AG04449 (cell line): ENCODE results near the gene RNF215.

Experiments used
- CTCF ChIA-PET: fragments of 350-600 bp; formaldehyde crosslinking; extraction: SDS; loops from one replicate; lab custom pipeline; 2021; ENCODE audit warnings: antibody characterized with exemption; lab: Yijun Ruan, JAX
- POLR2A ChIA-PET: fragments of 400-600, 350-600 bp; formaldehyde crosslinking; extraction: SDS; loops from one replicate; lab custom pipeline; 2020; ENCODE audit warnings: antibody characterized with exemption, inconsistent platforms; lab: Yijun Ruan, JAX
- DNase-seq: peaks from one replicate; pipeline ENCODE4 v3.0.0-alpha.2; 2010; ENCODE audit warnings: low read depth, low spot score
- H3K4me3 ChIP-seq: 2 replicates; pipeline ENCODE4 v1.5.1; 2011; ENCODE audit warnings: low read depth, mild to moderate bottlenecking, control low read depth, low read length
- CTCF ChIP-seq: IDR thresholded peaks from one replicate; pipeline ENCODE4 v1.5.1; 2011; ENCODE audit warnings: mild to moderate bottlenecking, moderate library complexity, low read length, control low read depth, inconsistent platforms; ENCODE audit not compliant: insufficient read depth; ENCODE audit errors: missing control alignments

The RNF215 gene

DNA sequence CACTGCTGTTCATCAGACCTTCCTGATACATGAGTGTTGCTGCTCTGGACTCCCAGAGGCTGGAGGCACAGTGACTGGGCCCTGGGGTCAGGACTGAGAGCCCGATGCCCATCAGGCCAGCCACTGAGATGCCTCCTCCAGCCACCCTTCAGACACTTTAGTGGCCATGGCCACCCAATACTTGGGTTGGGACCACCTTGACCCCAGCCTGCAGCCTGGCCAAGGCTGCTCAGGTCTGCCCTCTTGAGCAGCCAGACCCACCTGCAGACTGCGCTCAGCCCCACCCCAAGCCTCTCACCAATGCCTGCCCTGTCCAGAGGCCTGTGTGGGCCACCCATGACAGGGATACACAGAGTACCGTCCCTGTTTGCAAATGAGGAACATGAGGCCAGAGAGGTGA lies 4.2 kb downstream of the RNF215 start:
- DNase-seq, result no peak
- no peak for TF ChIP-seq CTCF
- ChIA-PET CTCF (interaction anchor here (1.6 to 17.2 kb wide), 4 partner anchors 14 to 122 kb away, joined by 5 to 235 read pairs (median 8); partner anchors contain the start of genes CASTOR1 and SEC14L2), POLR2A (interaction anchor here (1.7 kb wide), 1 partner anchor 8 kb away, joined by 5 read pairs; no protein-coding TSS in a partner anchor)
- no peak overlapping the region for H3K4me3 ChIP-seq

- no peak overlapping the region for H3K4me3 ChIP-seq
- ChIA-PET POLR2A (interaction anchor here (1.7 kb wide), 1 partner anchor 8 kb away, joined by 5 read pairs; no protein-coding TSS in a partner anchor), CTCF (interaction anchor here (1.6 to 17.2 kb wide), 5 partner anchors 9 to 121 kb away, joined by 5 to 235 read pairs (median 9); partner anchors contain the start of genes CASTOR1 and SEC14L2)
- no peak for DNase-seq
- no peak for TF ChIP-seq CTCF
Measured at GRCh38 chr22:30382340-30382739, 4.9 kb downstream of the RNF215 start.

DNA sequence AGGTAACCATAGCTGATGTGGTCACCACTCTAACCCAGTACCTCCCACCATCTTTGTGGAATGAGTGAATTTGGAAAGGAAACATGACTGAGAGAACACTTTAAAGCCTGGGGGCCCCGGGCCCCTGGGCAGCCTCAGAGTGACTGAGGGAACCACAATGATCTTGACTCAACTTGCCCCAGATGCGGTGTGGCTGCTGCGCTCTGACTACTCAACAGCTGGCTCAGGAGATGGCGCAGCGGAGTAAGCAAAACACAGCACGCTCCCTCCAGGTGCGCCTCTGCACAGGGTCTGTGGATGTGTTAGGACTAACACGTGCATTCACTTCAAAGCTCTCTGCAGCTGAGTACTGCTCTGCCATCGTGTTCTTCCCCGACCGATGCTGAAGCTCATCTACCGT lies 5.9 kb downstream of the RNF215 start:
- CTCF ChIA-PET, result interaction anchor here (1.4 to 17.2 kb wide), 5 partner anchors 10 to 125 kb away, joined by 3 to 235 read pairs (median 9); partner anchors contain the start of gene CASTOR1
- TF ChIP-seq CTCF, result no peak
- DNase-seq, result no peak
- POLR2A ChIA-PET, result interaction anchor here (0.6 kb wide), 1 partner anchor 100 kb away, joined by 3 read pairs; no protein-coding TSS in a partner anchor
- no peak overlapping the region for H3K4me3 ChIP-seq

GRCh38 chr22:30380011-30380410 lies 7.2 kb downstream of the RNF215 start:
- CTCF ChIA-PET, result interaction anchor here (1.2 to 17.2 kb wide), 6 partner anchors 8 to 124 kb away, joined by 3 to 235 read pairs (median 7); partner anchors contain the start of genes CASTOR1 and RNF215

GRCh38 chr22:30375312-30375849 lies 11.8 kb downstream of the RNF215 start:
- no peak for TF ChIP-seq CTCF
- ChIA-PET POLR2A (interaction anchor here (1.3 to 1.4 kb wide), 2 partner anchors 8 to 112 kb away, joined by 3 to 5 read pairs; no protein-coding TSS in a partner anchor), CTCF (interaction anchor here (1.1 to 2.7 kb wide), 3 partner anchors 12 to 110 kb away, joined by 3 to 11 read pairs (median 4); no protein-coding TSS in a partner anchor)
- no peak overlapping the region for H3K4me3 ChIP-seq
- no peak for DNase-seq

More at GRCh38 chr22:30380011-30380410, 7.2 kb downstream of the RNF215 start:
- no peak for DNase-seq
- POLR2A ChIA-PET, result interaction anchor here (0.6 kb wide), 1 partner anchor 196 kb away, joined by 3 read pairs; no protein-coding TSS in a partner anchor
- TF ChIP-seq CTCF, result no peak
- H3K4me3 ChIP-seq, result no peak overlapping the region
